ES-I3 (cell line): ENCODE results near the gene EFCAB6.

Source experiments
- H3K36me3 ChIP-seq: 2 replicates; pipeline ENCODE4 v1.6.1; 2013; ENCODE audit warnings: mild to moderate bottlenecking, low read length, control low read depth, moderate library complexity; ENCODE audit not compliant: insufficient read depth
- H3K4me1 ChIP-seq: 2 replicates; pipeline ENCODE4 v1.6.1; 2013; ENCODE audit warnings: mild to moderate bottlenecking, control low read depth, low read length; ENCODE audit not compliant: insufficient read depth
- H3K9ac ChIP-seq: 2 replicates; pipeline ENCODE4 v1.6.1; 2013; ENCODE audit warnings: low read depth, mild to moderate bottlenecking, low read length, moderate library complexity
- H3K9me3 ChIP-seq: 2 replicates; pipeline ENCODE4 v1.6.1; 2013; ENCODE audit warnings: mild to moderate bottlenecking, low read length, moderate library complexity; ENCODE audit not compliant: control insufficient read depth, insufficient read depth

Gene EFCAB6

DNA sequence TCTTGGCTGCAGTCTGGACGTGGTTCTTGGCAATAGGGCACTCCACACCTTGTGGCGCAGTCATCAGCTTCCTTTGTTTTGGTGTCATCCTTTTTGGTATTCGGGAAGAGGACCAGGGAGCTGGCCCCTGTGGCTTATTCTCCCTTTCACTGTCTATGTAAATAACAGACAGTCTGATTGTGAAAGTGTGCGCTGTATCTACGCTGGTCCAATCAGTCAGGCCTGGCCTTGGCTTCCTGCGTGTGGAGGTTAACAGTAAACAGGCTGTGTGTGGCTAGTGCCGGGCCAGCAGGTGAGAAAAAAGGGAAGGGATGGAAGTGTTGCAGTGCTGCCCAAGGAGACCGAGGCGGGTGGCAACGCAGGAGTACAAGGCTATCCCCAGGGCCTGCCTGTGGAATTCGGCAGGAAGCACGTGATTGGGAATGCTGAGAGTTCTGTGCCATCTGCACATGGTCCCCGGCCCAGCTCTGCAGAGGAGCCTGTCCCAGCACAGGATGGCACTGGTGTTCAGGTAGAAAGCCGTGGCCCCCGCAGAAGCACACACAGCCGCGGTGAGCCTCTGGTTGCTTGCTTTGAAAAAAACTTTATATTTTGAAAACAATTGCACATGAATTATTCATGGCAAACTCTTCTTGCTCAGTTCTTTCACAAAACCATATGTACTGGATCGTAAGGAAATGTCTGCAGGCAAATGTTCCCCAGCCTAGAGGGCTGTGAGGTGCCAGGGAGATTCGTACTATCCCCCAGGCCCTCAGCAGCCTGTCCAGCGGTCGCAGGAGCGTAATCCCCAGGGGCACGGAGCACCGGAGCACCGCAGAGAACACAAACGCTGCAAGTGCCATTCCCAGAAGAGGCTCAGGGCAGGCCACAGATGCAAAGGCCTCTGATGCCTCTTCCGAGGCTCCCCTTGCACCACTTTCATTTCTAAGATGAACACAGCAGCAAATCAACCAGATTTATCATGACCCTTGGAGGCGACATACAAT, 174.5 kb downstream of the EFCAB6 start:
- Histone ChIP-seq H3K4me1 (no peaks in the 10 kb centered on the region), H3K36me3 (no peaks in the 10 kb centered on the region), H3K9ac (no peak overlapping the region), H3K9me3 (no peaks in the 10 kb centered on the region; the same call in 1 of the 2 replicates)

GRCh38 chr22:43636086-43636485, 176.0 kb downstream of the EFCAB6 start:
- H3K4me1 ChIP-seq = no peaks in the 10 kb centered on the region
- no peaks in the 10 kb centered on the region for H3K36me3 ChIP-seq
- no peak overlapping the region for H3K9ac ChIP-seq
- no peaks in the 10 kb centered on the region; the same call in 1 of the 2 replicates for H3K9me3 ChIP-seq

DNA sequence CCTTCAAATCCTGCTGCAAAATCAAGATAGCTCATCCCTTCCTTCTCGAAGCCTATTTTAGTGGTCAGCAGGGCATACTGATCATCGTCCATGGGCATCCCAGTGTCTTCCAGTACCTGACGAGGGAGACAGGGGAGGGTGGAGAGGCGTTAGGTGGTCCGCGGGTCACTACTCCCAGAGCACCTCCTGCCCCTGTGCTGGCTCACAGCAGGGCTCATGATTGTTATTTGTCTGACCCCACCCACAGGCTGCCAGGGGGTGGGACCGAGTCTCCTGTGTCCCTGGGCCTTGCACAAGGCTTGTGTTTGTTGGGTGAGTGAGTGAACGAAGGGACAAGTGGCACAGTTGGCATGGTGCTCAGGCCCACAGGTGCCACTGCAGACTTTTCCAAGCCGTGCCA, 177.0 kb downstream of the EFCAB6 start:
- H3K9ac ChIP-seq = no peak overlapping the region

GRCh38 chr22:43634316-43634715, 177.8 kb downstream of the EFCAB6 start:
- H3K9ac ChIP-seq = no peak overlapping the region
- H3K36me3 ChIP-seq = no peaks in the 10 kb centered on the region
- no peaks in the 10 kb centered on the region; the same call in 1 of the 2 replicates for H3K9me3 ChIP-seq
- H3K4me1 ChIP-seq = no peaks in the 10 kb centered on the region

More for the DNA sequence above, 177.0 kb downstream of the EFCAB6 start:
- H3K4me1 ChIP-seq = no peaks in the 10 kb centered on the region
- H3K9me3 ChIP-seq = no peaks in the 10 kb centered on the region; the same call in 1 of the 2 replicates
- no peaks in the 10 kb centered on the region for H3K36me3 ChIP-seq

DNA sequence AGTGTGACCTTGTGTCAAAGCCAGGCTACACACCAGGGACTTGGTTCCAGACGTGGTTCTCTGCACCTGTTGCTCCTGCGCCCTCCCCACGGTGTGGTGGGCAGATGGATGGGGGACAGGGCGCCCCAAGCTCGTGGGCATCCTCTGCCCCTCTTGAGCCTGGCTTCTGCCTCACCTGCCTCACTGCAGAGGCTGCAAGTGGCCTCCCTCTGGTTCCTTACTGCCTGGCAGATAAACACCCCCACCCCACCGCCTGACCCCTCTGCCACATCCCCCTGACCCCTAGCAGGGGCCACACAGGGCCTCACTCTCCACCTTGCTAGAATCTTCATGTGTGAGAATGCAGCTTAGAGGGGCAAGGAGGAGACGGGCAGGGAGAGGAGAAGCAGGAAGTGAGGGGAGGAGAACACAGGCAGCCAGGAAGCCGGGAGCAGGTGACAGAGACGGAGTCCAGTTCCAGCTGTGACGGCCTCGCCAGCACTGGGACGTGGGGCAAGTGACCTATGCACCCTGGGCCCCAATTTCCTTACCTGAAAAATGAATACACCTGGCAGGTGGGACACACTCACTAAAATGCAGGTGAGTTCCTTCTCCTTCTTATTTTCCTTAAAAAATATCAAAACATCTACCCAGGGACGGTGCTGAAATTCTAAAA, 178.3 kb downstream of the EFCAB6 start:
- H3K9me3 ChIP-seq = no peaks in the 10 kb centered on the region
- no peak overlapping the region for H3K9ac ChIP-seq
- no peaks in the 10 kb centered on the region for H3K36me3 ChIP-seq
- H3K4me1 ChIP-seq = no peaks in the 10 kb centered on the region

- H3K36me3 ChIP-seq = no peaks in the 10 kb centered on the region
- no peaks in the 10 kb centered on the region for H3K9me3 ChIP-seq
- H3K4me1 ChIP-seq = no peaks in the 10 kb centered on the region
- no peak overlapping the region for H3K9ac ChIP-seq
Measured at GRCh38 chr22:43631846-43632245, 180.3 kb downstream of the EFCAB6 start.

DNA sequence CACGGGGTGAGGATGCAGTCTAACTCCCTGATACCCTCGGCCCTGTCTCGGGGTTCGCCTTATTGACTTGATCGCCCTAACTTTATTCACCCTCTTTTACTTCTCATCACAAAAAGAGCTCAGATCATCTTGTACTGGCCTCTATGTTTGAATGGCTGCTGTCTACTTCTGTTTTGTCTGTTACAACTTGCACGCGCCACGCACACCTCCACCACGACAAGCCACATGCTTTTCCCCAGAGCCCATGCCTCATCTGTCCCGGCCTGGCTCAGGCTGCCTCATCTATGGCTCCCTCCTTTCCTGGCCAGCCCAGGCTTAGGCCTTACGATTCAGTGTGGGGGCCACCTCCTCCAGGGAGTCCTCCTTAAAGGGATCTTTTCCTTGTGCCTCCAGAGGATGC, 180.9 kb downstream of the EFCAB6 start:
- Histone ChIP-seq H3K36me3 (no peaks in the 10 kb centered on the region), H3K4me1 (no peaks in the 10 kb centered on the region), H3K9ac (no peak overlapping the region), H3K9me3 (no peaks in the 10 kb centered on the region)

GRCh38 chr22:43630451-43630850, 181.7 kb downstream of the EFCAB6 start:
- H3K36me3 ChIP-seq = no peaks in the 10 kb centered on the region
- H3K9me3 ChIP-seq = no peaks in the 10 kb centered on the region
- H3K9ac ChIP-seq = no peak overlapping the region
- H3K4me1 ChIP-seq = no peaks in the 10 kb centered on the region

GRCh38 chr22:43628250-43628649, 183.9 kb downstream of the EFCAB6 start:
- Histone ChIP-seq H3K9ac (no peak overlapping the region), H3K36me3 (no peaks in the 10 kb centered on the region), H3K9me3 (no peaks in the 10 kb centered on the region), H3K4me1 (no peaks in the 10 kb centered on the region)

DNA sequence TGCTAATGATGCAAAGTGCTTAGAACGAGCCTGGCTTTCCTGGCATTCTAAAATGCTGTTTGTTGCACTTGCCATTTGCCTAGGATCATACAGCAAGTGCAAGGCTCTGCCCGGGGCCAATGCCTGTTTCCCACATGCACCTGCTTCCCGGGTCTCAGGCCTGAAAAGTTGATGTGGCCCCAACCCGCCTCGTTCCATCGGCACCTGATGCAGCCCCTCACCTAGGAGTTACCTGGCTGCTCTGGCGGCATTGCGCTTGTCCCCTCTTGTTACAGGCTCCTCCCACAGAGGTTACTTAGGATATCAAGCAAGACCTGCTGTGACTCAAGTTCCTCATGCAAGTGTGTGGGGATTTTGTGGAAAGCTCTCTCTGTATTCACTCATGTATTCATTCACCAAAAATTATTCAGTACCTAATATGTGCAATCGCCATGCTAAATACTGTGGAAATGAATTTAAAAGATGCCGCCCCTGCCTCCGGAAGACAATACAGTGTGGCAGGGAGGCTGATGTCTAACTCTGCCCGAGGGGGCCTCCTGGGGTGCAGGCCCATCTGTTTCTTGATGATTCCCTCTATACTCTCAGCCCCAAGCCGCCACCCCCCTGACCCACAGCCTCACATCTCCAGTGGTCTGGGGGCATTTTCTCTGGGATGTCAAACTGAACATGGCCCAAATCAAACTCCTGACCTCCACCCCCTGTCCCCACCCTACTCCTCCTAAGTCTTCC, 184.5 kb downstream of the EFCAB6 start:
- Histone ChIP-seq H3K9ac (no peak overlapping the region), H3K36me3 (no peaks in the 10 kb centered on the region), H3K4me1 (no peaks in the 10 kb centered on the region), H3K9me3 (no peaks in the 10 kb centered on the region)

DNA sequence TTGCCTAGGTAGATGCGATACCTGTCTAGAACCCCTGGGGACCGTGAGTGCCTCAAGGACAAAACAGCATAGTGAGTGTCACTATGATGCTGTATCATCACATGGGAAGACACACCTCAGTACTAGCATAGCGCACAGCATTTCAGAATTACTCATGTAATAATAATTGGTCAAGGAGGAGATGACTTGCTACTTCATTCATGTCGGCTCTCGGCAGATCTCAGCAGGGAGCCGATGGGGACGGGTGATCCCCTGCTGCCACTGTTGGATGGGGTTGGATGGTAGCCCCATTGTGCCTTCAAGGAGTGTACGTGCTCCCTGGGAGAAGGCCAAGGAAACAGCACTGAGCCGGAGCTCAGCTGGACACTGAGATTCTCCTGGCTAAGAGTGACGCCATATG, 186.9 kb downstream of the EFCAB6 start:
- Histone ChIP-seq H3K36me3 (no peaks in the 10 kb centered on the region), H3K9ac (no peak overlapping the region), H3K4me1 (no peaks in the 10 kb centered on the region), H3K9me3 (no peaks in the 10 kb centered on the region)

DNA sequence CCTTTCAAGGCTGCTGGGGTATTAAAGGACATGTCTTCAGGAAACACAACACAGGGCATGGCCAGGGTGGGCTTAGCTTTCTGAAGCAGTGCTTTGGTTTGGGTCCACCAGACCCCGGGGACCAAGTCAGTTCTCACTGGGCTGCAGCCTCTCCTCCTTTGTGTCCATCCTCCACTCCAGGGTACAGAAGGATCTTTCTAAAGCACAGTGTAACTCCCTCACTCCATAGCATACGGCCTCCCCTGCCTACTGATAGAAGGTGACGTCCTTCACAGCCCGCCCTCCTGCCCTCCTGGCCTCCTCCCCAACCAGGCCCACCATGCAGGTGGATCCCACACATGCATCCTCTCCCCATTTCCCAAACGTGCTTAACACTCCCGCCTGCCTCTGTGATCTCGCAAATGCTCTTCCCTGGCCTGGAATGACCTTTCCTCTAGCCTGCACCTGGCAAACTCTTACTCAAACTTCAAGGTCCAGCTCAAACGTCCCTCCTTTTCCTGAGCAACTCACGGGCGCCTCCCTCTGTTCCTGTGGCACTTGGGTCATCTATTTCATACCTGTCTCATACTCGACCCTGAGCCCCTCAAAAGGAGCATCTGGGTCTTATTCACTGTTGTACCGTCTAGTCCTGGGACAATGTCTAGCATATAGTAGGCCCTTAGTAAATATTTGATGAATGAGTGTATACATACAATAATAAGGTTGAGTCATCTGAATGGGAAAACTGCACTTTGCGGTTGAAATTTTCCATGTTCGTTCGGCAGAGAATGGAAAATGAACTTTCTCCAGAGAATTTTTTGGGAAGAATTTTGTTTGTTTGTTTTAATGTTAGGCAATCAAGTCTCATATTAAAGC, 187.7 kb downstream of the EFCAB6 start:
- H3K9ac ChIP-seq = no peak overlapping the region
- no peaks in the 10 kb centered on the region for H3K4me1 ChIP-seq
- no peaks in the 10 kb centered on the region; the same call in 1 of the 2 replicates for H3K9me3 ChIP-seq
- H3K36me3 ChIP-seq = no peaks in the 10 kb centered on the region

DNA sequence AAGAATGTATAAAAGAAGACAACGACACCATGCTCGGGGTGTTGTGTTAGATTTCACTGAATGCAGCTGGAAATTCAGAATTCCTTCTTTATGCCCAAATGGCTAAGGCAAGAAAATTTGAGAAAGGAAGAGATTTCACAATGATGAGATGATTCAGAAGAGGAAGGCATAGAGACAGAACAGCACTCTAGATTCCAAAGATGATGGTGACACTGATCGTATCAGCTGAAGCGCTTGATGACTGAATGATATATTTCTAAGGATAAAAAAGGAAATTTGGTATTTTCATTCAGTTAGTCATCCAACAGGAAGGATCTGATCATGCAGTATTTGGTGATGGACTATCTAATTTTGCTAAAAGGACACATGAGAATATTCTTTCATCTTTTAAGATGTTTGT, 189.2 kb downstream of the EFCAB6 start:
- Histone ChIP-seq H3K9me3 (no peaks in the 10 kb centered on the region; the same call in 1 of the 2 replicates), H3K9ac (no peak overlapping the region), H3K4me1 (no peaks in the 10 kb centered on the region), H3K36me3 (no peaks in the 10 kb centered on the region; the same call in 1 of the 2 replicates)
